ENCODE data around the gene CSDE1.

GRCh38 chr1:114725230-114725629 lies 32.6 kb downstream of the CSDE1 start:
- no peak for TF ChIP-seq CTCF (conservative IDR thresholded peaks at IDR 0.05)
- TF ChIP-seq EZH2 (IDR thresholded peaks at IDR 0.05; ENCODE audit: low read depth) = no peak

All from PC-9 (cell line).